Heart left ventricle (tissue), 16 donors: Measurements from ENCODE around the gene LBX2. TPM values are rescaled to one million over a fixed set of nuclear protein-coding genes. Genes with fewer than 3 reads are reported as not detected.
A peak's percentile ranks its signal among the peaks of the same experiment; 100 is the strongest.
"Not testable (repeated sequence)": the region's sequence is repeated elsewhere in the genome, so short reads cannot be mapped to it uniquely, and the experiment has no call there.

Experiments
- ATAC-seq, 4 donors: fragments of 200-7000 bp; cut with Tn5 transposase; one replicate each; pipeline ENCODE4 v1.9.1; 2020 to 2022; ENCODE audit warnings: moderate library complexity in 4 of 4, mild to moderate bottlenecking in 3 of 4, moderate number of reproducible peaks in 1 of 4
- DNase-seq, 5 donors: peaks; one replicate each; pipeline ENCODE4 v3.0.0-alpha.2; 2020
- H3K27ac ChIP-seq, 12 donors: fragments of 200-600 bp; sonication (generic) in 4 of 12; one replicate each; pipeline versions ENCODE4 v1.5.0 to v1.8.0; 2016 to 2022; ENCODE audit warnings: mild to moderate bottlenecking in 2 of 12
- H3K27me3 ChIP-seq, 9 donors: fragments of 200-600 bp; sonication (generic) in 2 of 9; one replicate each; pipeline versions ENCODE4 v1.5.1 to v1.8.0; 2016 to 2022; ENCODE audit warnings: mild to moderate bottlenecking in 3 of 9
- H3K36me3 ChIP-seq, 9 donors: fragments of 200-600 bp; sonication (generic) in 2 of 9; one replicate each; pipeline versions ENCODE4 v1.5.0 to v1.8.0; 2018 to 2022; ENCODE audit warnings: mild to moderate bottlenecking in 2 of 9
- H3K4me1 ChIP-seq, 12 donors: fragments of 200-600 bp; sonication (generic) in 4 of 12; one replicate each; pipeline versions ENCODE4 v1.5.0 to v1.8.0; 2016 to 2022; ENCODE audit warnings: mild to moderate bottlenecking in 3 of 12
- H3K4me3 ChIP-seq, 12 donors: fragments of 200-600 bp; sonication (generic) in 4 of 12; one replicate each; pipeline versions ENCODE4 v1.5.0 to v1.8.0; 2017 to 2022; ENCODE audit warnings: mild to moderate bottlenecking in 9 of 12, moderate library complexity in 4 of 12
- H3K9me3 ChIP-seq, 12 donors: fragments of 200-600 bp; sonication (generic) in 4 of 12; one replicate each; pipeline versions ENCODE4 v1.5.0 to v1.8.0; 2016 to 2022; ENCODE audit warnings: mild to moderate bottlenecking in 1 of 12
- POLR2A ChIP-seq, 2 donors: fragments of 450-650 bp; IDR thresholded peaks; one replicate each; pipeline ENCODE4 v1.6.1; 2017; ENCODE audit warnings: antibody characterized with exemption in 2 of 2, mild to moderate bottlenecking in 2 of 2, moderate library complexity in 2 of 2
- WGBS, 4 donors: extraction: QIAGEN DNeasy Blood & Tissue Kit in 2 of 4; methylation state at CpG; one replicate each; pipeline versions ENCODE4 v1.1.5 to v1.1.7; 2013 to 2018; 5-methylcytosine and 5-hydroxymethylcytosine counted together
- intact Hi-C, 10 donors: fragments of 100-400 bp; cut with DNase I; formaldehyde crosslinking; loops; one replicate each; pipeline versions ENCODE4 v1.11.1 to v1.14.2; 2022
- polyA plus RNA-seq, 2 donors: library from polyadenylated mRNA; stranded (reverse); fragments of 200-250 nt; gene quantifications; one replicate each; pipeline ENCODE4 v1.2.3, GENCODE V29; 2013
- total RNA-seq, 9 donors: library from RNA; depleted of rRNA in 2 of 9; stranded (reverse); fragments of >200 nt in 2 of 9; fragmentation: NEBNext Ultra II Directional in 3 of 9; extraction: Animal tissue kit (Norgen Biotek cat#: 25700) in 3 of 9; gene quantifications; one replicate each; pipeline versions ENCODE4 v1.1.0 to v1.2.4, GENCODE V29; 2016 to 2023
- TF ChIP-seq, protein P1 (sequence below), 12 donors: fragments of 200-600 bp; sonication (generic) in 4 of 12; IDR thresholded peaks; one replicate each; pipeline versions ENCODE4 v1.5.0 to v1.8.0; 2018 to 2022; ENCODE audit warnings: antibody characterized with exemption in 12 of 12, mild to moderate bottlenecking in 5 of 12
- donor health status: ischemic (EF 13 %, LVEDD 7.1; RV severe dilation, severe dysfunction).
- donor health status: healthy with polysubstance abuse.
- donor health status: DM: no; HTN: yes; CAD: no.
- donor health status: DM: no; HTN: no; CAD: no.
- donor health status: ischemic (EF 25% LVEDD 6.9; RV normal size, moderate dysfunction).
- donor health status: ischemic (EF 25% LVEDD 5.7; RV mildly dilated, moderate dysfunction).
- donor health status: healthy.
- donor health status: DM: yes; HTN: yes; CAD: no.
- donor health status: ischemic (EF 35%, LVEDD 5.7; RV mildly dilated, moderate dysfunction).
- donor health status: nonischemic (EF 11% LVEDD 7.7; RV severe dilation, severe dysfunction).
- donor health status: DM: yes; HTN: yes; CAD: no.
- donor health status: PGD.
- donor health status: ischemic (EF 29% LVEDD 5.4; RV normal size, mild dysfunction).
- donor health status: nonischemic (EF 23%, LVEDD 6.1; RV moderate dilation, normal function).

LBX2 gene
- total and polyA plus RNA-seq, 11 donors = 0.14 to 1.7 (median 0.67) TPM; not detected in 2

DNA sequence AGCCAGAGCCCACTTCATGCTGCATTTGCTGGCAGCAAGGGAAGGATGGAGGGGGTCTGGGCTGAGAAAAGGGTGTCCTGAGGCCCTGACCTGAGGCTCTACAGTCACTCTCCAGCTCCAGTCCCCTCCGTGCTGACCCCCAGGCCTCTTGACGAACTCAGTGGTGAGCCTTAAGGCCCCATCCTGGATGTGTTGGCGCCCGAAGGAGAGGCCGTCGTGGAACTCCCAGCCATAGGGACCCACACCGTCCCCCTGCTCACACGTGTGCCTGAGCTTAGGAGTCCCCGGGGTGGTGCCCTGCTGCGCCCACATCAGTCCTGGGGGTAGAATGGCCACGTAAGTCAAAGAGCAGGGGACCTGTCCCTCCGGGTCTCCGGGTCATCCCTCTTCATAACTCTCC lies 35.0 kb downstream of the LBX2 start:
- H3K9me3 ChIP-seq = no peaks in the 10 kb centered on the region
- WGBS, 4 donors = 4 to 8% (median 7%) methylated on average over 9 to 13 of the region's 13 CpGs
- H3K27ac ChIP-seq = peak overlapping the region in 10 of 12 donors; percentile 9 to 93 (median 89)
- TF ChIP-seq, protein P1, sequence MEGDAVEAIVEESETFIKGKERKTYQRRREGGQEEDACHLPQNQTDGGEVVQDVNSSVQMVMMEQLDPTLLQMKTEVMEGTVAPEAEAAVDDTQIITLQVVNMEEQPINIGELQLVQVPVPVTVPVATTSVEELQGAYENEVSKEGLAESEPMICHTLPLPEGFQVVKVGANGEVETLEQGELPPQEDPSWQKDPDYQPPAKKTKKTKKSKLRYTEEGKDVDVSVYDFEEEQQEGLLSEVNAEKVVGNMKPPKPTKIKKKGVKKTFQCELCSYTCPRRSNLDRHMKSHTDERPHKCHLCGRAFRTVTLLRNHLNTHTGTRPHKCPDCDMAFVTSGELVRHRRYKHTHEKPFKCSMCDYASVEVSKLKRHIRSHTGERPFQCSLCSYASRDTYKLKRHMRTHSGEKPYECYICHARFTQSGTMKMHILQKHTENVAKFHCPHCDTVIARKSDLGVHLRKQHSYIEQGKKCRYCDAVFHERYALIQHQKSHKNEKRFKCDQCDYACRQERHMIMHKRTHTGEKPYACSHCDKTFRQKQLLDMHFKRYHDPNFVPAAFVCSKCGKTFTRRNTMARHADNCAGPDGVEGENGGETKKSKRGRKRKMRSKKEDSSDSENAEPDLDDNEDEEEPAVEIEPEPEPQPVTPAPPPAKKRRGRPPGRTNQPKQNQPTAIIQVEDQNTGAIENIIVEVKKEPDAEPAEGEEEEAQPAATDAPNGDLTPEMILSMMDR (IDR thresholded peaks at IDR 0.05) = no peak
- no peak for TF ChIP-seq POLR2A (IDR thresholded peaks at IDR 0.05)
- intact Hi-C loops = no loop called here
- DNase-seq = no peak
- H3K36me3 ChIP-seq = peaks cover 0 to 24% (median 22%) of the 10 kb centered on the region in 9 donors
- peak in 2 of 4 donors; percentile 1 to 5 for ATAC-seq
- H3K4me3 ChIP-seq = peak overlapping the region; percentile 61 to 99 (median 90)
- H3K4me1 ChIP-seq = peaks cover 5 to 23% (median 15%) of the 10 kb centered on the region in 12 donors
- H3K27me3 ChIP-seq = no peaks in the 10 kb centered on the region

DNA sequence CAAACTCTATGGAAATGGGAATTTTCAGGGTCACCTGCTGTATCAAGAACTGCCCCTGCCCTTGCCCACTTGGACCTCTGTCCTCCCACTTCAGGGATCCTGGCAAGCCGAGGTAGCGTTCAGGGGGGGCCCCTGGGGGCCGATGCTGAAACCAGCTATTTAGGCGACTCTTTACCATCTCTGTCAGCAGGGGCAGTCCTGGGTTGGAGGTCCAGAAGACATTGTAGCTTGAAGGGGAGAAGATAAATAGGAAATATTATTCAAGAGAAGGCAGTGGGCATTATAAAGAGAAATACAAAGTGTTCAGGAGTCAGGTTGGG lies 36.7 kb downstream of the LBX2 start:
- DNase-seq = no peak
- no peaks in the 10 kb centered on the region for H3K9me3 ChIP-seq
- intact Hi-C loops = no loop called here
- 78 to 88% (median 82%) methylated on average over 4 of the region's 4 CpGs for WGBS, 4 donors
- TF ChIP-seq, protein P1 (IDR thresholded peaks at IDR 0.05) = no peak
- no peak for TF ChIP-seq POLR2A (IDR thresholded peaks at IDR 0.05)
- no peaks in the 10 kb centered on the region for H3K27me3 ChIP-seq
- H3K4me3 ChIP-seq = no peak overlapping the region
- H3K27ac ChIP-seq = no peak overlapping the region
- peaks cover 0 to 24% (median 22%) of the 10 kb centered on the region in 9 donors for H3K36me3 ChIP-seq
- no peak for ATAC-seq
- peaks cover 5 to 32% (median 23%) of the 10 kb centered on the region in 12 donors for H3K4me1 ChIP-seq

DNA sequence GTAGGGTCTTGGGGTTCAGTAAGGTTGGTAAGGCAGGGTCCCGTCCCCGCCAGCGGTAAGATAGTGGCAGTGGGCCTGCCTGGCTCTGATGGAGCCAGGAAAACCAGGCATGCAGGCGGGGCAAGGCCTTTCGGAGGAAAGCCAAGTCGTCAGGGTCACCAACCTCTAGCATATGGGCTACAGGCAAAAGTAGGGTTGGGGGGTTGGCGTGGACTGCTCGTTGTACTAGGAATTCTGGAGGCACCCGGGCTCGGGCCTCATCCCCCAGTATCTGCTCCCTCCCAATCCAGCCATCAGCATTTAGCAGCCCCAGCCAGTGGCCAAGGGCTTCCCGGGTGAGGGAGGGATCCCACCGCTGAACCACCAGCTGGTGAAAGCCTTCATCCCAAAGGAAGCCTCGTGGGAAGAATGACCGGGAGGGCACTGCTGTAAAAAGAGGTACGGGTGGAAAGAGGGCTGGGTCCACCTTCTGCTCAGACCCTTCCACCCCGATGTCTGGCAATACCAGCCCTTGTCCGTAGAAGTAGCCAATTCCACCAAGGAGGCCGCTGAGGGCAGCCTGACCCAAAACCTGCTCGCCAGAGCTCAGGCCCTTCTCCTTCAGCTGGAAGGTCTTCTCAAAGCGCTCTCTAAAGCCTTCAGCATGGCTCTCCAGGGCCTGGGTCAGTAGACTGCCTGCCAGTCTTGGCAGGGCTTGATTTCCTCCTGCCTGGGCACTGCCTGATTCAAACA lies 37.2 kb downstream of the LBX2 start:
- Histone ChIP-seq H3K27ac (no peak overlapping the region), H3K4me1 (peaks cover 6 to 35% (median 23%) of the 10 kb centered on the region in 12 donors), H3K9me3 (no peaks in the 10 kb centered on the region), H3K4me3 (no peak overlapping the region), H3K27me3 (no peaks in the 10 kb centered on the region), H3K36me3 (peaks cover 0 to 24% (median 22%) of the 10 kb centered on the region in 9 donors)
- ATAC-seq = no peak
- DNase-seq = no peak
- intact Hi-C loops = no loop called here
- no peak for TF ChIP-seq POLR2A (IDR thresholded peaks at IDR 0.05)
- TF ChIP-seq, protein P1 (IDR thresholded peaks at IDR 0.05) = no peak
- 88 to 94% (median 91%) methylated on average over 15 to 20 of the region's 20 CpGs for WGBS, 4 donors

DNA sequence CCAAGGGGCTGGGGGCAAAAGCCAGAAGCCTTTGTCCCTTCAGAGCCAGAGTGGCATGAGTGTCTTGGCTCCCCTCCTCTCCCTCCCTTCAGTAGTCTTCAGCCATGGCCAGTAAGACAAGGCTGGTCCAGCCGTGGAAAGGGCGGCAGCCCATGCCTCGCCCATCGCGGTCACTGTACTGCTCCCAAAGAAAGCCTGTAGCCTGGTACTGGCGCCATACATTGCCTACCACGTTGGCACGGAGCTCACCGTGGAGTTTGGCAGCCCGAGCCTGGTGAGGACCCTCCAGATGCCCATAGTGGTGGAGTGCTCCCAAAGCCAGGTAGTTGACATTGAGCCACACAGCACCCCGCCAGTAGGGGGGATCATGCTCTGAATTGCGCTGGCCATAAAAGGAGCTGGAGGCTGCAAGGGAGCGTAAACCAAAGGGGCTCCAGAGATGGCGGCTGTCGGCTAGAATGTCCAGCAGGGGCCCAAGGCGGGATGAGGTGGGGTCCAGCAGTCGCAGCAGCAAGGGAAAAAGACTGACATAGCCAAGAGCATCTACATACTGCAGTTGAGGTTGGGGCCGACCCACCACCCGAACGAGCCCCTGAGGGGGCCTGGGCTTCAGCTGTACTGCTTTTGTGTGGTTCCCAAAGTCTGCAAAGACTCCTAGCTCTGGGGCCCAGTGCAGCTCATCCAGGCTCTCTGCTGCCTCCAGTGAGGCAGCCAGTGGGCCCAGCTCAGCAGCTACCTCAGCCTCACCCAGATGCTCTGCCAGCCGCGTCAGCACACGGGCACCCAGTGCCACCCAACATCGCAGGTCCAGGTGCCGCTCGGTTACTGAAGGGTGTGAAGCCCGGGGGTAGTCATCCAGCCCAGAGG lies 38.0 kb downstream of the LBX2 start:
- WGBS, 4 donors = 89 to 93% (median 91%) methylated on average over 19 to 27 of the region's 27 CpGs
- Histone ChIP-seq H3K27me3 (no peaks in the 10 kb centered on the region), H3K4me1 (peaks cover 7 to 43% (median 31%) of the 10 kb centered on the region in 12 donors), H3K27ac (no peak overlapping the region), H3K9me3 (no peaks in the 10 kb centered on the region), H3K4me3 (no peak overlapping the region), H3K36me3 (peaks cover 0 to 24% (median 22%) of the 10 kb centered on the region in 9 donors)
- TF ChIP-seq, protein P1 (IDR thresholded peaks at IDR 0.05) = no peak
- TF ChIP-seq POLR2A (IDR thresholded peaks at IDR 0.05) = no peak
- intact Hi-C loops = no loop called here
- ATAC-seq (no peak), DNase-seq (no peak)

DNA sequence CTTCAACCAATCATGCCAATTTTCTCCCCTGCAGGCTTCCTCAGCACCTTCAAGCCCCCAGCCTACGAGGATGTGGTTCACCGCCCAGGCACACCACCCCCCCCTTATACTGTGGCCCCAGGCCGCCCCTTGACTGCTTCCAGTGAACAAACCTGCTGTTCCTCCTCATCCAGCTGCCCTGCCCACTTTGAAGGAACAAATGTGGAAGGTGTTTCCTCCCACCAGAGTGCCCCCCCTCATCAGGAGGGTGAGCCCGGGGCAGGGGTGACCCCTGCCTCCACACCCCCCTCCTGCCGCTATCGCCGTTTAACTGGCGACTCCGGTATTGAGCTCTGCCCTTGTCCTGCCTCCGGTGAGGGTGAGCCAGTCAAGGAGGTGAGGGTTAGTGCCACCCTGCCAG lies 39.2 kb downstream of the LBX2 start:
- peaks cover 0 to 27% (median 22%) of the 10 kb centered on the region in 9 donors for H3K36me3 ChIP-seq
- DNase-seq, H3K4me3 ChIP-seq, H3K9me3 ChIP-seq, ATAC-seq, H3K27me3 ChIP-seq, H3K27ac ChIP-seq, intact Hi-C loops: not testable (repeated sequence)
- WGBS, 4 donors = 88 to 91% (median 89%) methylated on average over 10 of the region's 10 CpGs
- H3K4me1 ChIP-seq = peaks cover 11 to 46% (median 37%) of the 10 kb centered on the region in 12 donors

DNA sequence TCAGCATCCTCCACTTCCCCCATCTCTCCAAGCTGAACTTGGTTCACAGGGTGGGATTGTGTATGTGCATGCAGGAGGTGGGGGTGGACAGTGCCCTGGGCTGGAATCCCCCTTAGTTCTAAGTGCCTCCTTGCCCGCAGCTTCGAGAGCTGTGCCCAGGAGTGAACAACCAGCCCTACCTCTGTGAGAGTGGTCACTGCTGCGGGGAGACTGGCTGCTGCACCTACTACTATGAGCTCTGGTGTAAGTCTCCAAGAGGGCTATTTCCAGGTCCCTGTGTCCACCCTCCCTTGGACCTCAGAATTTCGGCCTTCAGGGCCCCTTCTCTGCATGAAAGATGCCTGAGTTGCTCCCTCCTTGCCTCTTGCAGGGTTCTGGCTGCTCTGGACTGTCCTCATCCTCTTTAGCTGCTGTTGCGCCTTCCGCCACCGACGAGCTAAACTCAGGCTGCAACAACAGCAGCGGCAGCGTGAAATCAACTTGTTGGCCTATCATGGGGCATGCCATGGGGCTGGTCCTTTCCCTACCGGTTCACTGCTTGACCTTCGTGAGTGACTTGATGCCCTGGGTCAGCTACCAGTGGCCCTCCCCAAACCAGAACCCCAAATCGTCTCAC lies 39.8 kb downstream of the LBX2 start:
- H3K9me3 ChIP-seq, ATAC-seq, H3K27ac ChIP-seq, DNase-seq, H3K27me3 ChIP-seq: not testable (repeated sequence)
- 79 to 86% (median 85%) methylated on average over 13 of the region's 13 CpGs for WGBS, 4 donors
- peaks cover 11 to 44% (median 37%) of the 10 kb centered on the region in 12 donors for H3K4me1 ChIP-seq
- intact Hi-C loops = loop anchor here in 1 of 10 donors (5.0 kb wide), 1 partner anchor 42 kb away; no protein-coding TSS in a partner anchor
- peak overlapping the region in 5 of 12 donors; percentile 73 to 83 (median 80) for H3K4me3 ChIP-seq
- H3K36me3 ChIP-seq = peaks cover 0 to 27% (median 22%) of the 10 kb centered on the region in 9 donors
